NCI-H1930 (cell line): ENCODE measurements around the gene BLTP1.
"Not testable (repeated sequence)": the region's sequence is repeated elsewhere in the genome, so short reads cannot be mapped to it uniquely, and the experiment has no call there.

Source experiments
- DNase-seq, 2 experiments: peaks; one replicate each; lab custom pipeline; 2025; lab: John Stamatoyannopoulos, UW

The BLTP1 gene, protein sequence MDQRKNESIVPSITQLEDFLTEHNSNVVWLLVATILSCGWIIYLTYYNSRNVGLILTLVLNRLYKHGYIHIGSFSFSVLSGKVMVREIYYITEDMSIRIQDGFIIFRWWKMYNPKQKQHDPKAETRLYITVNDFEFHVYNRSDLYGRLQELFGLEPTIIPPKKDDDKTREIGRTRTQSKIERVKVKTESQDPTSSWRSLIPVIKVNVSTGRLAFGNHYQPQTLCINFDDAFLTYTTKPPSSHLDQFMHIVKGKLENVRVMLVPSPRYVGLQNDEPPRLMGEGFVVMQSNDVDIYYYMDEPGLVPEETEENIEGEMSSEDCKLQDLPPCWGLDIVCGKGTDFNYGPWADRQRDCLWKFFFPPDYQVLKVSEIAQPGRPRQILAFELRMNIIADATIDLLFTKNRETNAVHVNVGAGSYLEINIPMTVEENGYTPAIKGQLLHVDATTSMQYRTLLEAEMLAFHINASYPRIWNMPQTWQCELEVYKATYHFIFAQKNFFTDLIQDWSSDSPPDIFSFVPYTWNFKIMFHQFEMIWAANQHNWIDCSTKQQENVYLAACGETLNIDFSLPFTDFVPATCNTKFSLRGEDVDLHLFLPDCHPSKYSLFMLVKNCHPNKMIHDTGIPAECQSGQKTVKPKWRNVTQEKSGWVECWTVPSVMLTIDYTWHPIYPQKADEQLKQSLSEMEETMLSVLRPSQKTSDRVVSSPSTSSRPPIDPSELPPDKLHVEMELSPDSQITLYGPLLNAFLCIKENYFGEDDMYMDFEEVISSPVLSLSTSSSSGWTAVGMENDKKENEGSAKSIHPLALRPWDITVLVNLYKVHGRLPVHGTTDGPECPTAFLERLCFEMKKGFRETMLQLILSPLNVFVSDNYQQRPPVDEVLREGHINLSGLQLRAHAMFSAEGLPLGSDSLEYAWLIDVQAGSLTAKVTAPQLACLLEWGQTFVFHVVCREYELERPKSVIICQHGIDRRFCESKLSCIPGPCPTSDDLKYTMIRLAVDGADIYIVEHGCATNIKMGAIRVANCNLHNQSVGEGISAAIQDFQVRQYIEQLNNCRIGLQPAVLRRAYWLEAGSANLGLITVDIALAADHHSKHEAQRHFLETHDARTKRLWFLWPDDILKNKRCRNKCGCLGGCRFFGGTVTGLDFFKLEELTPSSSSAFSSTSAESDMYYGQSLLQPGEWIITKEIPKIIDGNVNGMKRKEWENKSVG (N-terminal part only)

DNA sequence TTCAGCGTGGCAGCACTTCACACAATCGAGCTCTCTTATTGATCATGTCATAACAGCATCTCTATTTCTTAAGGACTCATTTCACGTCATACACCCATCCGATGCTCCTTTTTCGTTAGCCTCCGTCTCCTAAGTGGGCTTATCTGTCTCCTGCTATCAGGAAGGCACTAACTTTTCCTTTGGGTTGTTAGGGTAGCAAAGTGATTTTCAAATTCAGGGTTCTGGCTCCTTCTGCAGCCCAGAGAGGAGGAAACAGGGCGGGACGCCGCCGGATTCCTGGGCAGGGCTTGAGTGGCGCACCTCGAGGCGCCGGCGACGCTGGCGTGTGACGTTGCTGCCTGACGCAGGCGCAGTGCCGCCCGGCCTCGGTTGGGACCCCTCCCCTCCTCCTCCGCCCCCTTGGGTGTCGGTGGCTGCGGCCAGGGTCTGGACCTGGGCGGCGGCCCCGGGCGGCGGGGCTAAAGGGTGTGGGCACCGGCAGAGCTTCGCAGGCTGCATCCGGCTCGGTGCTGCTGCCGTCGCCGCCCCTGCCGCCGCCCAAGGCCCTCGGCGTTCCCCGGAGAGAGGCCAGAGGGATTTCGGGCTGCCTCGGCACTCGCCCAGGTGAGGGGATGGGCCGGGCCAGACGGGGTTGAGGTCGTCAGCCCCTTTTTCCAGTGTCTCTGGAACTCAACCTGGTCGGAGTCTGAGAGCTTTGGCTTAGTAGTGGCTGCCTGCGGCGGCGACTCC, at the start of gene BLTP1:
Gene BLTP1 (plus strand): TSS at position 350 of the 729 bp plus-strand sequence. CDS start 18,317 bp downstream, outside the sequence.
- peak; percentile 72 to 82 for DNase-seq

DNA sequence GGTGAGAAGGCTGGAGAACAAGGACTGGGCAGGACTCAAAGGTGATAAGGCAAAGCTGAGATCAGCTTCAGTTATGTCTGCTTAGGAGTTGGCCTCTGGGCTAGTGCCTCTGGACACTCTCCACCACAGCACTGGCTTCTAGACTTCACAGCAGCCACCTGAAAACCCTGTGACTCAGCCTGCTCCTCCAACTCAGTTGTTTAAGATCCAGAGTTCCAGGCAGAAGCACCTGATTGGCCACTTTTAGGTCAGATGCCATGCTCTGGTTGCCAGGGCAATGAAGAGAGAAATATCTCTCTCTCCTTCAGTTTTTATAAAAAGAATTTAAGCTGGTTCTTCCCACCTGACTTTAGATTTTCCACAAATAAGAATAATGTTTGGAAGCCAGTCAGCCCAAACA, 47.9 kb upstream of the BLTP1 start:
- DNase-seq: no peak

DNA sequence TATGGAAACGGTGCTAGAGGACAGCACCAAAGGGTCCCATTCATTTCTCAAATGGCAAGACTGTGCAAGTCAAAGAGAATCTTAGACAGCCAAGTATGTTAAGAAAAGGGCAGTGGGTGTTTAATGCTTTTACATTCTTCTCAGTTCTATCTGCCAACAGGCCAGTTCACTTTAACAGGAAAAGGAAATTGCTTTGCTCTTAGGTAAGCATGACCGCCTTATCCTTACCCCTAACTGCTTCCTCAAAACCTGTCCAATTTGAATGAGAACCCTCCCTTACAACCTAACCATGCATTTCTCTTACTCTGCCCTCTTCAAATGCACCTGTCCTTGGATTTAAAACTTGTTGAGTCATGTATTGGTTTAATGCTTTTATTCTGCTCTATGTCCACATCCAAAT, 44.5 kb upstream of the BLTP1 start:
- DNase-seq: no peak

DNA sequence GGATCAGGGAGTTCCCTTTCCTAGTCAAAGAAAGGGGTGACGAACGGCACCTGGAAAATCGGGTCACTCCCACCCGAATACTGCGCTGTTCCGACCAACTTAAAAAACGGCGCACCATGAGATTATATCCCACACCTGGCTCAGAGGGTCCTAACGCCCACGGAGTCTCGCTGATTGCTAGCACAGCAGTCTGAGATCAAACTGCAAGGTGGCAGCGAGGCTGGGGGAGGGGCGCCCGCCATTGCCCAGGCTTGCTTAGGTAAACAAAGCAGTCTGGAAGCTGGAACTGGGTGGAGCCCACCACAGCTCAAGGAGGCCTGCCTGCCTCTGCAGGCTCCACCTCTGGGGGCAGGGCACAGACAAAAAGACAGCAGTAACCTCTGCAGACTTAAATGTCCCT, 41.8 kb upstream of the BLTP1 start:
- DNase-seq: not testable (repeated sequence)

DNA sequence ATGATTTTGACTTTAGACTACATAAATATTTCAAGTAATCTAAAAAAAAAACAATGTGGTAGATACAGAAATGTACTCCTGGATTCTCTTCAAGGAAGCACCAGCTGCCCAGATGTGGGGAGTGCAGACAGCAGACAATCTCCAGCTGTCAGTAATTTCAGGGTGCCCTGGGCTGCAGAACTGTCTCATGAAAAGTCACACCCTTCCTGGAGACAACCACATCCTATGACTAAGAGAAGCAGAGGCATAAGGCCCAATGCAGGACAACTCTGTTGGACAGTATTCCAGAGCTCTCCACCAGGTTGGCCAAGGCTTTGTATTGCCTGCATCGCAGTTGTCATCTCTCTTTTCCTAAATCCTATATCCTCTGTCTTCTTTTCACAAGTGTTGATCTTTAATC, 34.4 kb upstream of the BLTP1 start:
- no peak for DNase-seq

DNA sequence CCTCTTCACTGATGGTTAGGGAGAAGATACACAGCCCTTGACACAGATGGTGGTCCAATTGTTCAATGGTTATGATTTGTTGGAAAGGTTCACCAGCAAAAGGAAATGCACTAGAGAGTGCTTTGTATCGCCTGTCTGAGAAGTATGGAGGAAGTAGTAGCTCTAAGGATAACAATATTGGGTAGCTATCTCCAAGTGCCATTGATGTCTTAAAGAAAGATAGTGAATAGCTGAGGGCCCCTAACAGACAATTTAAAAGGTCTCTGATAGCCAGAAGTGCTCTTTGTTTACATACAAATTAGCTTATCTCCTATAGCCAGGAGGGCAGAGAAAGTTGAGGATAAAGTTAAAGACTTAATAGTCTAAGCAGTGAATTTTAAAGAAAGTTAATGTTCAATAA, 33.9 kb upstream of the BLTP1 start:
- DNase-seq: no peak

DNA sequence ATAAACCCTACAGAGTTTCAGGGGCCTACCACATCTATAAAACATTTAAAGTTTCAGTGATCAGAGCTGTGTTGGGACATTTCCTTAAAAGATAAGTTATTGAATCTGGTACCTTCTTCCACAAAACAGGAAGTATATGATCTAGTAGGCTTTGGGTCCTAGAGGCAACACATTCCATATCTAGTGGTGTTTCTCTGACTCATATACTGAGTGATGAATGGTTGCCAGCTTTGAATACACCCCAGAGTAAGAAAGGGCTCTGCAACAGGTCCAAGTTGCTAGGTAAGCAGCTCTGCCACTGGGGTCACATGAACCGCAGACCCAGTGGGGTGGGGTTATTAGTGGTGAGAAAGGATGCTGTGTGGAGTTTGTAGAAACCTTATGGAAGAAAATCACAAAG, 32.4 kb upstream of the BLTP1 start:
- DNase-seq: no peak

DNA sequence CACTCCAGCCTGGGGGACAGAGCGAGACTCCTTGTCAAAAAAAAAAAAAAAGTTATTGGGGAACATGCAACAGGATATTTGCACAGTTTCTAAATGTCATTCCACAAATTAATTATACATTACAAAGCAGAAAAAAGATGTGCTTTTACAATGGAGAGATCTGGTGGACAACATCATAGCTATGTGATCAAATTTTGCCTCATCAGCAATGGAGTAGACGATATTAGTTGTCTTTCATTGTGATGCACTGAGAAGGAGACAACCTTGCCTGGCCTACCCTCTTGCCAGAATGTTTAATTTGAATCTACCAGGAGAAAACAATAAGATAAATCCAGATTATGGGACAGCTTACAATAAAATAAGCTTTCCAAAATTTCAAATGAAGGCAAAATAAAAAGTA, 30.5 kb upstream of the BLTP1 start:
- DNase-seq: no peak

DNA sequence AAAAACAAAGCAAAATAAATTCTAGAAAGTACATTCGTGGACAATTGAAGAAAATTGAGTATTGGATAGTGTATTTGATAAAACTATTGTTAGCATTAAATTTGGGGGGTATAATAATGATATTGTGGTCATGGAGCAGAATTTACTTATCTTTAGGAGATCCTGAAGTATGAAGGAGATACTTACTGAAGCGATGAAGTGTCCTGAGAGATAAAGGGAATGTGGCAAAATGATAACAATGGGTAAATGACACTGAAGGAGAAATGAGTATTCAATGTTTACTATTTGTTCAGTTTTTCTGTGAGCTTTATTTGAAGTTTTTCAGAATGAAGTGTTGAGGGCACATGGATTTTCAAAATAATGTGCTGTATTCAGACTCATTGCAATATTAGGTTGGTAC, 30.0 kb upstream of the BLTP1 start:
- no peak for DNase-seq

DNA sequence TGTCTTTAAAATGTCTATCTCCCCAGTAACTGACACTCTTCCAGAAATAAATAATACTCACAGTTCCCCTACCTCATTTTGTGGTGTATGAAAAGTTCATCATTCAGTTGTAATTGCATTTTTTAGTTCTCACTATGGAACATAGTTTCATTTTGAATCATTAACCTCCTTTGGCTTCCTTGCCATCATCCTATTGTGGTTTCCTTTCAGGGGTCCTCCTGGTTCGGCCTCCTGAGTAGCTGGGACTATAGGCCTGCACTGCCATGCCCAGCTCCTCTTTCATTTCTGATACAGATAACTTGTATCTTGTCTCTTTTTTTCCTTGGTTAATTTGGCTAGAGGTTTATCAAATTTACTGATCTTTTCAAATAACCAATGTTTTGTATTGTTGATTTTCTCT, 23.1 kb upstream of the BLTP1 start:
- no peak for DNase-seq

DNA sequence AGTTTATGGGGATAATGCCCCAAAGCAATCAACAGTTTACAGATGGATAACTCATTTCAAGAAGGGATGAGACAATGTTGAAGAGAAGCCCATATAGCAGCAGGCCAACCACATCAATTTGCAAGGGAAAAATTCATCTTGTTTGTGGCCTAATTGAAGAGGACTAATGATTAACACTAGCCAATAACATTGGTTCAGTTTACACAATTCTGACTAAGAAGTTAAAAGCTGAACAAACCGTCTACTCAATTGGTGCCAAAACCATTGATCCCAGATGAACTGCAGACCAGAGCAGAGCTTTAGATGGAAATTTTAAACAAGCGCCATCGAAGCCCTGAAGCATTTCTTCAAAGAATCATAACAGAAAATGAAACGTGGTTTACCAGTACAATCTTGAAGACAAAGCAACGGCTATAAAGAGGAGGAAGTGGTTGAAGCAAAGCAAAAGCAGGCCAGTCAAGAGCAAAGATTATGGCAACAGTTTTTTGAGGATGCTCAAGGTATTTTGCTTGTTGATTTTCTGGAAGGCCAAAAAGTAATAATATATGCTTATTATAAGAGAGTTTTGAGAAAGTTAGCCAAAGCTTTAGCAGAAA, 20.5 kb upstream of the BLTP1 start:
- DNase-seq: no peak

DNA sequence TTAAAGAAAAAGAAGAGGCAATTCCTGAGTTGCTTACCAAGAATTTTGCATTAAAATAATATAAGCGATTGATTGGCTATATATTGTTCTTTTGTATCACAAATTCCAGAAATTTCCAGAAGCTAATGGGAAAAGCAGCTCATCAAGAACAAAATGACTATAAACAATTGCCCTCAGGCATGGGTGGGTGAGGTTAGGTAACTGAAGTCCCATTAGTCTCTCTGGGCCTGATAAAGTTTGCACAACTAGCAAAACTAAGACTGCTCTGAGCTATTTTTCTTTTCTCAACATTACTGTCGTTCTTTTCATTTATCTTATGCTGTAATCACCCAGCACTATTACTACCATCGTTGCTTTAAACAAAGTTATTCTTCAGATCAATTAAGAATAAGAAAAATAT, 19.2 kb upstream of the BLTP1 start:
- no peak for DNase-seq

DNA sequence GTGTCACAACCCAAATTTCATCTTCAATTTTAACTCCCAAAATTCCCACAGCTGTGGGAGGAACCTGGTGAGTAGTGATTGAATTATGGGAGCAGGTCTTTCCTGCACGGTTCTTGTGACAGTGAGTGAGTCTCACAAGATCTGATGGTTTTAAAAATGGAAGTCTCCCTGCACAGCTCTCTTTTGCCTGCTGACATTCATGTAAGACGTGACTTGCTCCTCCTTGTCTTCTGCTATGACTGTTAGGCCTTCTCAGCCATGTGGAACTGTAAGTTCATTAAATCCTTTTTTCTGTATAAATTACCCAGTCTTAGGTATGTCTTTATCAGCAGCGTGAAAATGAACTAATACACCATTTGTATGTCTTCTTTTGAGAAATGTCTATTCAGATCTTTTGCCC, 13.0 kb upstream of the BLTP1 start:
- DNase-seq: no peak

DNA sequence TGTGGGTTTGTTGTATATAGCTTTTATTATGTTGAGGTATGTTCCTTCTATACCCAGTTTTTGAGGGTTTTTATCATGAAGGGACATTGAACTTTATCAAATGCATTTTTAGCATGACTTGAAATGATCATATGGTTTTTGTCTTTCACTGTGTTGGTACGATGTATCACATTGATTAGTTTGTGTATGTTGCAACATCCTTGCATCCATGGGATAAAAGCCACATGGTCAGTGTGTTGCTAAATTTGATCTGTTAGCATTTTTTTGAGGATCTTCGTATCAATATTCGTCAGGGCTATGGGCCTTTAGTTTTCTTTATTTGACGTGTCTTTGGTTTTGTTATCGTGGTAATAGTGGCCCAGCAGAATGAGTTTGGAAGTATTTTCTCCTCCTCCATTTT, 11.3 kb upstream of the BLTP1 start:
- DNase-seq: no peak

DNA sequence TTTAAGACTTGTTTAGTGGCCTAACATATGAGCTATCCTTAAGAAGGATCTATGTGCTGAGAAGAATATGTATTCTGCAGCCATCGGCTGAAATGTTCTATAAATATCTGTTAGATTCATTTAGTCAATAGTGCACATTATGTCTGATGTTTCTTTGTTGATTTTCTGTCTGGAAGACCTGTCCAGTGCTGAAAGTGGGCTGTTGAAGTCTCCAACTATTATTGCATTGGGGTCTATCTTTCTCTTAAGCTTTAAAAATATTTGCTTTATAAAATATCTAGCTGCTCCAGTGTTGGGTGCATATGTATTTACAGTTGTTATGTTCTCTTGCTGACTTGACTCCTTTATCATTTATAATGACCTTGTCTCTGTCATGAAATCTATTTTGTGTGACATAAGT, 9.4 kb upstream of the BLTP1 start:
- no peak for DNase-seq

DNA sequence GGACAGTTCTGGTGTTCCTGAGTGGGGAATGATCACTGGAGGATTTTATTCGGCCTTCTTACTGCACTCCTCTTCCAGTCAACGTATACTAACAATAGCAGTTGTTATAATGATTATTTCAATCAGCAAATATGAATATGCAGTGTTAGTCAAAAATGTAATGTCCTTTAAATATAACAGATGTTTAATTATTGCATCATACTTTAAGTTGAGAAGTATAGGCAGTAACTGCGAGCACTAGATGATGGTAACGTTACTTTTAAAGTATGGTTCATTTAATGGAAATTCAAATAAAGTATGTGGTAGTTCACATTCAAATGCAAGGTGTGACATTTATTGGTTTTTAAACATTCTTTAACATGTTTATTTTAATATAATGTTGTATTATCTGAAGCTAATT, 5.5 kb upstream of the BLTP1 start:
- DNase-seq: no peak

DNA sequence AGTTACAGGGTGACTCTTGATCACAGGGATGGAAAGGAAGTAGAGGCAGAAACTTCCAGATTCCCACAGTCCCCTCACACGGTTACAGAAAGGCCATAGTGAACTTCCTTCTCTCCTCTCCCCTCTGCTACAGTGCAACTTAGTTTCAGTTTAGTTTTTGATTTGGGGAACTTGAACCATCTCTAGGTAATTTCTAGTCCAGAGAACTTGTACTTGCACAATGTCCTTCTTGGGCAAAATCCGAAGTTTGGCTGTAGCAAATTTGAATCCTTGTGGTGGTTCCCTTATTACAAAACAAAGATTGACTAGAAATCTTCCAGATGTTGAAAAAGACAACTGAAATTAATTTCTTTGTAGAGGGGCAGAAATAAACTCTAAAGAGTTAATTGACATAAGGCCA, 1.2 kb upstream of the BLTP1 start:
- no peak for DNase-seq

DNA sequence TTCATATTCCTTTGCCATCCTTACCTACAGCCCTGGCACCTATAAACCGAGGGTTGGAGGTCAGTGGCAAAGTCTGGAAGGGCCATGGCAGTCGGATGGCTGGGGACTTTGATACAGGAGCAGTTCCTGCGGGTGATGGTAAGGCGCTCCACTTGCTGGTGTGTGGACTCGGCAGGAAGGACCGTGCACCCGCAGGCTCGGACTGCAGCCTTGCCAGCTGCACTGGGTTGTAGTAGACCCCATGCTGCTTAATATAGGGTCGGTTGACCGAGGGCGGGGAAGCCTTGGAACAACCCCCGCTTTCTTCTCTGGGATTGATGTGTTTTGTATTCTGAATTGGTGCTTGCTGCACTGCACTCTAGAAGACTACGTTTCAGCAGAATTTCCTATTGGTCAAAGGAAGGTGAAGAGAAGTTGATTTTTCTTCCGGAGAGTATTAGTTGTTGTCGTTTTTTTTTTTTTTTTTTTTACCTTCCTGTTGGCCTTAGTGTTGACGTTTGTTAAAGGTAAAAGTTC, 638 bp downstream of the BLTP1 start:
- no peak for DNase-seq

DNA sequence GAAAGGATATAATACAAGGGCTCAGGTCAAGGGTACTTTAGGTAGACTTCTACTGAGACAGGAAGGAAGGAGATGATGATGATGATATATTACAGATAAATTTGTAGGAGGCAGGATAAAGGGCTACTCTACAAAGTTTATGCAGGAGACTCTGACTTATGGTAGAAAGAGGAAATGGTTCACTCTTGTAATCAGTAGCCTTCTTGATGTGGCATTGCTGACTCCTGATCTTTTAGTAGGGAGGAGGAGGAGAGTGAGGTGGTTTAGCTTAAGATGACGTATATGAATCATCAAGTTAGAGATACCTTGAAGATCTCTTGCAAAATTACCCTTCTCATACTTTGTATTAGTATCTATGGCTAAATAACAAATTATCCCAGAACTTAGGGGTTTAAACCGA, 4.7 kb downstream of the BLTP1 start:
- no peak for DNase-seq

DNA sequence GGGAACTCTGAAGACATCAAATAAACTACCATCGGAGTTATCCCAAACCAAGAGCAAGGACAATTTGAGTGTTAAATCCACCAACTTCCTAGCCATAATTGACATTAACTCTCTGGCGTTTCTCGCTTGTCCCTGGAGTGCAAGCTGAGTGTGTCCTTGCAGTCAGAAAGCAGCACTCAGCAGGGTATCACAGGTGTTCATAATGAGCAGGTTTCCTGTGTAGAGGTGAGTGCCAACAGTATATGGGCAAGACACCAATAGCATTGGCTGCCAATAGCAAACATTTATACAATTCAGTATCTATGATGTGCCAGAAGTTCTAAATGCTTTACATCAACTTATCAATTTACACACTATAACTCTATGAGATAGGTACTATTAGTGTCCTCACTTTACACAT, 11.2 kb downstream of the BLTP1 start:
- DNase-seq: no peak

DNA sequence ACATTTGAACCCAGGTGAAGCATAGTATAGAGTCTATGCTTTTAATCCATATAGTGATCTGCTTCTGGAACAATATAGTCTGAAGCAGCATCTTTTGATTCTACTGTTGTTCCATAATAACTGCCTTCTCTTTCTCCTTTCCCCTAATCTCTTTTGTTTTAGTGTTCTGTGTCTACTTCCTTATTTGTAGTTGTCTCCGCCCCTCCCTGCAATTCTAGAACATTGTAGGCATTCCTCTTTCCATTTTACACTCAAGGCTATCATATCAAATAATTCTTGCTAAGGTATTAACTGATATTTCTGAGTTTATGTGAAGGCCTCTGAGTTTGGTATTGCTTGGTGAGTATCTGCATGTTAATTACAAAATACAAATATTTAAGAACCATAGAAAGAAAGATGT, 11.6 kb downstream of the BLTP1 start:
- DNase-seq: no peak
